GM18951 (cell line): ENCODE measurements around the gene MEMO1.

Experiments
- POLR2A ChIP-seq: IDR thresholded peaks from 4 replicates; pipeline ENCODE4 v1.6.1; 2011; ENCODE audit warnings: mild to moderate bottlenecking; ENCODE audit not compliant: insufficient read length, insufficient read depth; ENCODE audit errors: extremely low read depth
- in situ Hi-C: fragments of 300-500 bp; cut with MboI; formaldehyde crosslinking; loops from one replicate; pipeline ENCODE4 v1.12.0; 2022; ENCODE audit warnings: low sequenced_read_pairs, mixed read lengths, inconsistent platforms; ENCODE audit not compliant: unreplicated experiment

Gene MEMO1

DNA sequence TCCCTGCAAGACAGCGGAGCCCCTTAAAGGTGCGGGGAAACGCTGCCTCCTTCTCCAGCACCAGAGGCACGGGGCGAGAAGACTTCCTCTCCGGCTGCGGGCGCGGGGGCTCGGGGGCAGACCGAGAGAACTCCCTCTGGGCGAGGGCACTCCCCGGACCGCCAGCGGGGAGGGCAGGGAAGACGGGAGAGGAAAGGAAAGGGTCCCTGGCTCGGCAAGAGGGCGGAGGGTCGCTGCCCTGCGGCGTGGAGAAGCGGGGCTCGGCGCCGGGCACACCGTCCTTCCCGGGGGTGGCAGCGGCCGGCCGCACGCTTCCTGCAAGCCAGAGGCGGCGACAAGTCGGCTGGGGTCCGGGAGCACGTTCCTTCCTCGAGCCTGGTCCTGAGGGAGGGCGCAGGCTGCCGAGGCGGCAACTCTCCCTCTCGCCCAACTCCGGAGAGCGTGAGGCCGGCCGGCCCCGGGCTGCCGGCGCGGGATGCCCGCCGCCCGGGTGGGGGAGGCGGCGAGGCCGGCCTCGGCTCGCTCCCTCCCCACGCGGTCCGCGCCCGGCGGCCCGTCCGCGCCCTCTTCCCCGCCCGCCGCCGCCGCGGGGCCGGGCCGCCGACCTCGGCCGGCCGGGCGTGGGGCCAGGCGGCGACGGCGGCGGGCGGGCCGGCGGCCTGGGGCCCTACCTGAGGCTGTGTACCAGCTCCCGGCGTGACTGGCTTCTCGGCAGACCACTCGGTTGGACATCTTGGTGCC is 1.1 kb downstream of the MEMO1 start:
- in situ Hi-C loops: no loop called here

GRCh38 chr2:32008805-32009515 is 1.8 kb downstream of the MEMO1 start:
- in situ Hi-C loops: no loop called here
- no peak for TF ChIP-seq POLR2A

More for the DNA sequence above, 1.1 kb downstream of the MEMO1 start:
- peak; percentile 50 for TF ChIP-seq POLR2A

DNA sequence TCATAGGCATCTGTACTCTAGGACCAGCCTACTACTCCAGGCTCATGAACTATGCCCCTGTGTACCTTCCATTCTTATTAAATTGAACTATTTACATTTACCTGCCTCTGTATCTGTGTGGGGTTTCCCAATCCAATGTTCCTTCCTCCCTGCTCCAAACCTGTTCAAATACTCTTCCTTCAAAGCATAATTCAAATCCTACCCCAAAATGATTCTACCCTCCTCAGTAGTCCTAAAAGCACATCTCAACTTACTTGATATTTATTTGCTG is 3.8 kb downstream of the MEMO1 start:
- TF ChIP-seq POLR2A: no peak
- in situ Hi-C loops: no loop called here

- in situ Hi-C loops: no loop called here
- no peak for TF ChIP-seq POLR2A
Measured at GRCh38 chr2:32005371-32005976, 5.3 kb downstream of the MEMO1 start.

DNA sequence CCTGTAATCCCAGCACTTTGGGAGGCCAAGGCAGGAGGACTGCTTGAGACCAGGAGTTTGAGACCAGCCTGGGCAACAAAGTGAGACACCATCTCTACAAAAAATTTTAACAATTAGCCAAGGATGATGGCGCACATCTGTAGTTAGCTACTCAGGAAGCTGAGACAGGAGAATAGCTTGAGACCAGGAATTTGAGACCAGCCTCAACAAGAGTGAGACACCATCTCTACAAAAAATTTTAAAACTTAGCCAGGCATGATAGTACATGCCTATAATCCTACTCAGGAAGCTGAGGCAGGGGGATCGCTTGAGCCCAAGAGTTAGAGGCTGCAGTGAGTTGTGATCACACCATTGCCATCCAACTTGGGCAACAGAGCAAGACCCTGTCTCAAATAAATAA is 7.0 kb downstream of the MEMO1 start:
- in situ Hi-C loops: no loop called here
- no peak for TF ChIP-seq POLR2A

DNA sequence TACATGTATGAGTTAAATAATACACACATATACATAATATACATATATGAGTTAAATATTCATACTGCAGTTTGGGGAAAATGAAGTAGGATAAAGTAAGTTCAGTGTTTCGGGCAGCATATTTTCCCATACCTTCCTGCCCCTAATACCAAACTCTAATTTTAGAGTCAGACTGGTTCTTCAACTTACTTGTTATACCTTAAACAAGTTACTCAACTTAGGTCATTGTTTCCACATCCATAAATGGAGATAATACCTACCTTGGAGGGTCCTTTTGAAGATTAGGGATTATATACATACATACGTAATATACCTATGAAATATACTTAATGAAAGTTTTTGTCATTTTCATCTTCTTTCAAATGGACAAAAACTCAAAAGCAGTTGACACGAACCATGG is 8.4 kb downstream of the MEMO1 start:
- TF ChIP-seq POLR2A: no peak

GRCh38 chr2:31999438-31999837 is 11.4 kb downstream of the MEMO1 start:
- TF ChIP-seq POLR2A: no peak
- in situ Hi-C loops: no loop called here

More for the DNA sequence above, 8.4 kb downstream of the MEMO1 start:
- in situ Hi-C loops: no loop called here

DNA sequence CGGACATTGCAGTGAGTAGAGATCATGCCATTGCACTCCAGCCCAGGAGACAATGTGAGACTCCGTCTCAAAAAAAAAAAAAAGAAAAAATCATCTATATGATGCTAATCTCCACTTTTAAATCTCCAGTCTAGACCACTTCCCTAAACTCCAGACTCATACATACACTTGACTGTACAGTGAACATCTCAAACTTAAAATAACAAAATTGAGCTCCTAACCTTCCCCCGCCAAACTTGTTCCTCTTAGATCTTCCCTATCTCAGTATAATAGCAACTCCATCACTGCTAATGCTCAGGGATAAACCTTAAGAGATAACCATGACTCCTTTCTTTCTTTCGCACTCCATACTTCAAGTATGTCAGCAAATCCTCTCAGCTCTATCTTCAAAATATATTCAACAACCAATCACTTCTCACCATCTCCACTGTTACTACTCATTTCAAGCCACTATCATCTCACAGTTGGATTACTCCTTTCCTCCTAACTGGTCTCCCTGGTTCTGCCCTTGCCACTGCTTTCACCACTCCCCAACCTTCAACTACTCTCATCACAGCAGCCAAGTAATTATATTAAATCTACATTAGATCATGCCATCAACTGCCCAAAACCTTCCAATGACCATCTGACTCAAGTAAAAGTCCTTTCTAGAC is 12.0 kb downstream of the MEMO1 start:
- in situ Hi-C loops: no loop called here
- TF ChIP-seq POLR2A: no peak

- in situ Hi-C loops: no loop called here
- TF ChIP-seq POLR2A: no peak
Measured at GRCh38 chr2:31997653-31998052, 13.2 kb downstream of the MEMO1 start.

- in situ Hi-C loops: no loop called here
- TF ChIP-seq POLR2A: no peak
Measured at GRCh38 chr2:31996571-31997150, 14.1 kb downstream of the MEMO1 start.

GRCh38 chr2:31992934-31993333 is 17.9 kb downstream of the MEMO1 start:
- TF ChIP-seq POLR2A: no peak
- in situ Hi-C loops: no loop called here

DNA sequence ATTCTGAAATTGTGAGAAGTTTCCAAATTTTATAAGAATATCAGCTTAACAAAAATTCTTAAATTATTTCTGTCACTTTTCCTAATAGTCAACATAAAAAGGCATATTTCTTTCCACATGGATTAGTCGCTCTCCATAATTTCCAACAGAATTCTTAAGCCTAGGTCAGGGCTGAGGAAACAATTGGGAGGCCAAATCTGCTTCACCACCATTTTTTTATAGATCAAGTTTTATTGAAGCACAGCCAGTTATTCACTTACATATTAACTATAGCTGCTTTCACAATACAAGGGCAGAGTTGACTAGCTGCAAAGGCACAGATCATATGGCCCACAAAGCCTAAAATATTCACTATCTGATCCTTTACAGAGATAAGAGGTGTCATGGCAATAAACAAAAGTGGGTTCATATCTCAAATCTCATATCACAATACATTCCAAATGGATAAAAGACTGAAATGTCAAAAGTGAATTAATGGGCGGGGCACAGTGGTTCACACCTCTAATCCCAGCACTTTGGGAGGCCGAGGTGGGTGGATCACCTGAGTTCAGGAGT is 18.7 kb downstream of the MEMO1 start:
- no peak for TF ChIP-seq POLR2A
- in situ Hi-C loops: no loop called here

GRCh38 chr2:31989946-31990345 is 20.9 kb downstream of the MEMO1 start:
- in situ Hi-C loops: no loop called here
- TF ChIP-seq POLR2A: no peak
